Measurements from ENCODE around the gene HK1.

HK1 gene

DNA sequence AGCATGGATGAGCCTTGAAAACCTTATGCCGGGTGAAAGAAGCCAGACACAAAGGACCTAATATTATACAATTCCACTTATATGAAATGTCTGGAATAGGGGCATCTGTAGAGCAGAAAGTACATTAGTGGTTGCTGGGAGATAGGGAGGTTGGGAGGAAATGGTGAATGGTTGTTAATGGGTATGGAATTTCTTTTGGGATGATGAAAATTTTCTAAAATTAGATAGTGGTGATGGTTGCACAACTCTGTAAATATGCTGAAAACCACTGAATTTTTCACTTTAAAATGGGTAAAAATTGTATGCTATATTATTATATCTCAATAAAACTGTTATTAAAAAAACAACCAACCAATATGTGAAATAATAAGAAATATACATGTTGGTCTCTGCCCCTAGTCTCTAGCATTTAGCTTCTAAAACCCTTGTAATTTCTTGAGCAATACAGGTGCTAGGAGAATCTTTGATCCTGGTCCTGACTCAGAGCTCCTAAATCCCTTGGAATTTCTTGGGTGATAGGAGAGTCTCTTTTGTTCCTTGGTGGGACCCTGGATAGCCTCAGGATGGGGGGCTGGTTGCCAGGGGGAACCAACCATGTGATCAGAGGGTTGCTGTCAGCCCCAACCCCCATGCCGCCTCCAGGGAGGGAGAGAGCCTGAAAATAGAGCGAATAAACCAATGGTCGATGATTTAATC lies 74.4 kb downstream of the HK1 start:
- DNase-seq, result no peak

DNA sequence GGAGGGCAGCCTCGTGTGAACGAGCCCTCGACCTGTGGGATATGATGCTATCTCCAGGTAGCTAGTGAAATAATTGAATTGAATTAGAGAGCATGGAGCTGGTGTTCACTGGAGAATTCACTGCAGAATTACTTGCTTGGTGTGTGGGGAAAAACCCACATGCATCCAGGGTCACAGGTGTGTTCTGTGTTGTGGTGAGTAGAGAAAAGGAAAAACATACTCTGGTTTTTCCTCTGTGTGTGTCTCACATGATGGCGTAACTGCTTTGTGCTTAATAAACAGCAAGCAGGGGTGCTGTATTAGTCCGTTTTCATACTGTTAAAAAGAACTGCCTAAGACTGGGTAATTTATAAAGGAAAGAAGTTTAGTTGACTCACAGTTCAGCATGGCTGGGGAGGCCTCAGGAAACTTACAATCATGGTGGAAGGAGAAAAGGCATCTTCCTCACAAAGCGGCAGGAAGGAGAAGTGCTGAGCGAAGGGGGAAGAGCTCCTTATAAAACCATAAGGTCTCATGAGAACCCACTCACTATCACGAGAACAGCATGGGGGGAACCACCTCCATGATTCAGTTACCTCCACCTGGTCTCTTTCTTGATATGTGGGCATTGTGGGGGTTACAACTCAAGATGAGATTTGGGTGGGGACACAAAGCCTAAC lies 75.8 kb downstream of the HK1 start:
- no peak for DNase-seq

DNA sequence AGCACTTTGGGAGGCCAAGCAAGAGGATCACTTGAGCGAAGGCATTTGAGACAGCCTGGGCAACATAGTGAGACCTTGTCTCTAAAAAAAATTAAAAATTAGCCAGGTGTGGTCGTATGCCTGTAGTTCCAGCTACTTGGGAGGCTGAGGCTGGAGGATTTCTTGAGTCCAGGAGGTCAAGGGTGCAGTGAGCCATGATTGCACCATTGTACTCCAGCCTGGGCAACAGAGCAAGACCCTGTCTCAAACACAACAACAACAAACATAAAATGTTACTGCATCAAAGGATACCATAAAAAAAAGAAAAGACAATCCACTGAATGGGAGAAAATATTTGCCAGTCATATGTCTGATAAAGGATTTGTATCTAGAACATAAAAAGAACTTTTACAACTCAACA lies 77.9 kb downstream of the HK1 start:
- no peak for DNase-seq

DNA sequence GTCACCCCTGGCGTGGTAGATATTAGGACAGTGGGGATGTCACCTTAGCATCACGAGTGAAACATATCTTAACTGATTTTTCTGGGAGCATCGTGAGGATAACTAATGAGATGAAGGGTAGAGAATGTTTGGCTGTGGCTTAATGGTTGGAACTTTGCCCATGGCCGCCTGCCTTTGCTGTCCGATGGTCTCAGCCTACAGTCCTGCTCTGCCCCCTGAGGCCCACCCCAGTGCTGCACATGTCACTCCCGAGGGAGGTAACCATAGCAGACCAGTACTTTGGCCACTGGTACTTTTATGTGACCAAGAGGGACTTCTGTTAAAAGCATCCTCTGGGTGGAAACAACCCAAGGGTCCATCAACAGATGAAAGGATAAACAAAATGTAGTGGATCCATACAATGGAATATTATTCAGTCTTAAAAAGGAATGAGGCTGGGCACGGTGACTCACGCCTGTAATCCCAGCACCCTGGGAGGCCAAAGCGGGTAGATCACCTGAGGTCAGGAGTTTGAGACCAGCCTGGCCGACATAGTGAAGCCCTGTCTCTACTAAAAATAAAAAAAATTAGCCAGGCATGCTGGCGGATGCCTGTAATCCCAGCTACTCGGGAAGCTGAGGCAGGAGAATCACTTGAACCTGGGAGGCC lies 80.0 kb downstream of the HK1 start:
- no peak for DNase-seq

DNA sequence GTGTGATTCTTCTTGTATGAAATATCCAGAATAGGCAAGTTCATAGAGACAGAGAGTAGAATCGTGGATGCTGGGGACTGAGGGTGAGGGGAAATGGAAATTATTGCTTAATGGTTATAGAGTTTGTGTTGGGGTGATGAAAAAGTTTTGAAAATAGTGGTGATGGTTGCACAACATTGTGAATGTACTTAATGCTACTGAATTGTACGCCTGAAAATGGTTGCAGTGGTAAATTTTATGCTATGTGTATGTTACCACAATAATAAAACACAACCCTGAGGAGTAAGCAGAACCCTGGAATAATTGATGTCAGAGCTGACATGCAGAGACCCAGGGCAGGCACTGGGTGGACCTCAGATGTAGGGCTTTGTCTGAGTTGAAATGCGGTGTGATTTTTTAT lies 80.9 kb downstream of the HK1 start:
- DNase-seq, result no peak

DNA sequence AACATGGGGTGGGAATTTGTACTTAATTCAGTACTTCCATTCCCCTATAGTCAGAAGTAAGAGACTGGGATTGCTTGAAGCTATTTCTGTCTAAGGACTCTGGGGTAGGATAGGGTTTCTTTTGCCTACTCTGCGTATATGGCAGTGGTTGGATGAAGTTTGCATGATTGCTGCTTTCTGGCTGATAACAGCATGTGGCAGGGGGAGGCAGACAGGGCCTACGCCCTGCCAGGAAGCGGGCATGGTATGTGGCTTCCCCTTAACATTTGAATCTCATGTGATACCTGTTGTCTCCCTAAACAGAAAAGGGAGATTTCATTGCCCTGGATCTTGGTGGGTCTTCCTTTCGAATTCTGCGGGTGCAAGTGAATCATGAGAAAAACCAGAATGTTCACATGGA lies 81.3 kb downstream of the HK1 start:
- peak; percentile 18 for DNase-seq

DNA sequence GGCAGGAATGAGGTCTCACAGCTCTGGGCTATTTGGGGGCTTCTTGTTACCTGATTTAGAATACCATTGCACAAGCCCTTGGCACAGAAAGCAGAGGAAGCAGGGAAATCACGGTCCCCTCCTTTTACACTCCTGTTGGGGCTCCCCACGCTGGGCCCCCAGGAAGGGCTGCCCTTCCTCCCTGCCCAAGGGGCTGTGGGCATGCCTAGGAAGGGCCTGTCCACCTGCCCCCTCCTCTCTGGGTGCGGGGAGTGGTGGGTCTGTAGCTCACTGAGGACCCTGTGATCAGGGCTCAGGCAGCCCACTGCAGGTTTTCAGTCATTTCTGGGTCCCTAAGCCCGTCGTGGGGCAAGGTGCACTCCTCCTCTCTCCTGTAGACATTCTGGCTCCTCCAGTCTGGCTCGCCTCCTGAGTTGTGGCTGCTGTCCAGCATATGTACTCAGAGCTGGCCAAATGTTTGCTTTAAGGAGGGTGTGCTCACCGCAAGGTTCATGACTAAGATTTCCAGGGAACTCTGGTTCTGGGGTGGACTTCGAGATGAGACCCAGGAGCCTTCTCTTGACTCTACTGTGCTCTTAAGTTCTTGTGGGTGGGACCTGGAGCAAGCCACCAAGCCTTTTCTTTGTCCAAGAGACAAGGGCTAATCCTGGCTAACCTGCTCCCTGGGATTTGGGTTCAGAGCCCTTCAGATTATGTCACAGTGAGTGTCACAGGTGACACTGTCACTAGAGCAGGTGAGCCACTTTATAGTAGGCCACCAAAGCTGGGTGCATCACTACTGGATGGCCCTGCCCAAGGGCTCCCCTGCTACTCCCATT lies 82.4 kb downstream of the HK1 start:
- no peak for DNase-seq

DNA sequence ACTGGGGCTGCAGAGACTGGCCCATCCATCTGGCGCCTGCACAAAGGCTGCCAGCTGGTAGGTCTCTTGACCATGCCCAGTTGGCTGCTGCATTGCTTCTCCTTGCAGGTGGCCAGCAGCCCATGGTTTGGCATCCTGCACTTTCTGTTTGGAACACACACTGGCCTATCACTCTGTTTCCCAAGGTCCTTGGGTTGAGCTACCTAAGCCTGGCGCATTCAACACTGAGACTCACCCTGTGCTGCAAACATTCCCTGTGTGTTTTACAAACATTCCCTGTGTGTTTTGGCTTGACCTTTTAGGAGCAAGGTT lies 83.0 kb downstream of the HK1 start:
- DNase-seq, result no peak

DNA sequence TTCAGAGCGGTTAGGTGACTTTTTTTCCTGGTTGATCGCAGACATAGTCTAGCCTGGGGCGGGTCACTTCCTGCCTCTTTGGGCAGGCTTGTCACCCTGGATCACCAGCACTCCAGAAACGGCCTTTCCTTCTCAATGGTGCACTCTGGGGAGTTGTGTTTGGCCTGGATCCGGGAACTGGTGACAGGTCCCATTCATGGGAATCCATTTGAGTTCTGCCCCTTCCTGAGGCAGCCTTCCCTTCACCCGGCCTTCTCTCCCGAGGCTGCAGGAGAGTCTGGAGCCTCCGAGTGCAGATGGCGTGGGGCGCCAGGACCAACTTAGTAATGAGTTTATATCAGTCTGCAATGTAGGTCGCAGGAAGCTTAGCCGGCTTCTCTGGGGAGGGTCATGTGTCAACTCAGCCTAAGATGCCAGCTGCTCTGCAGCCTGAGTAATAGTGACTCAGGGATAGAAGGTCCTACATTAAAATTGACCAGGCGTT lies 84.2 kb downstream of the HK1 start:
- no peak for DNase-seq

DNA sequence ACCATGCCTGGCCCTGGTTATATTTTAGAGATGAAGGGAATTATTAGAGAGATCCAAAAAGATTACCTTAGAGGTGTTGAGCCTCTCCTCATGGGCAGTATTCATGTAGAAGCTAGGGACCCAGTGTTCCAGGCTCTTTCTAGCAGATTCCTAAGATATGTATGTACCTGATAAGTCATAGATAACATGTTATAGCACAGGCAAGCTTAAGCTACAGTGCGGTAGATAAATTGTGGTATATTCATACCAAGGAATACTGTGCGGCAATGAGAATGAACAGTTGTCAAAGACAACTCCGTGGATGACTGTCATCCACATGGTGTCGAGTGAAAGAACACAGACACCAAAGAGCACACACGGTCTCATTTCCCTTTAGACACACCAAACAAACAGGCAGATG lies 85.4 kb downstream of the HK1 start:
- DNase-seq, result no peak

DNA sequence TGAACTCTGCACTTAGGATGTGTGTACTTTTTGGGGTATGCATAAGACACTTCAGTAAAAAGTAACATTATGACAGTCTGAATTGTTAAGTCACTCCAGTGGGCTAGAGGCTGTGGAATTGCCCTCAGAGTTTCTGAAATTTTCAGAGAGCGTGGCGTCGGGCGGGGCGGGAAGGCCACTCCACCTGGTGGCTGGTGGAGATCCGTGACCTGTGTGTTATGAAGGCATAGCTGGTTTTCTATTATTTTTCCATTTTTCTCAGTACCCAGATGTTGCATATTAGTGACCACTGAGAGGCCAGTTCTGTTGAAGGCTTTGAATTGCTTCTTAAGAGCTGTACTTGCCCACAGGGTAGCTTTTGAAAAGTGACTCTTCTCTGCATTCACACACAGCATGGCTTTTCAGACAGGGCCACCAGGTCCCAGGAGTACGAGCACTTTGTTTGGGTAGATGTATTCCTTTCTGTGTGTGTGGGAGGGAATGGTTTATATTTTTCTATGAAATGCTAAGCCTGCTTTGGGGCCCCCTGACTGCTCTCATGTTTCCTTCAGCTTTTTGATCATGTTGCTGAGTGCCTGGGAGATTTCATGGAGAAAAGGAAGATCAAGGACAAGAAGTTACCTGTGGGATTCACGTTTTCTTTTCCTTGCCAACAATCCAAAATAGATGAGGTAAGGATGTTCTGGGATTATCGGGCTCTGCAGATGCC lies 86.1 kb downstream of the HK1 start:
- no peak for DNase-seq

DNA sequence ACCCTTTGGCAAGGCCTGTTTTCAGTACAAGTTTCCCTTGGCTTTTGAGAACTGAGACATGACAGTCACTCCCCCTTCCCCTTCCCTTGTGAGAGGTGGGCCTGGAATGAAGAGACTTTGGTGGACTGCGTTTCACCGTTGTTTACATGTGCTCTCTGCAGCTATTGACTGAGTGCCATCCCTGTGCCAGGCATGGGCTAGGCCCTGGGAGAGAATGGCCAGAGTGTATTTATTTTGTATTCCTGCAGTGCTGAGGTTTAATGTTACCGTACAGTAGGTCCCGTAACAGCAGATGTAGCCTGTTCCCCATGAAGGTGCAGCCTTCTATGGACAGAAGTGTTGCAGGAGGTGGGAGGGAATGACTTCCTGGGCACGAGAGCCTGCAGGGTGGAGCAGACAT lies 88.4 kb downstream of the HK1 start:
- DNase-seq, result no peak

DNA sequence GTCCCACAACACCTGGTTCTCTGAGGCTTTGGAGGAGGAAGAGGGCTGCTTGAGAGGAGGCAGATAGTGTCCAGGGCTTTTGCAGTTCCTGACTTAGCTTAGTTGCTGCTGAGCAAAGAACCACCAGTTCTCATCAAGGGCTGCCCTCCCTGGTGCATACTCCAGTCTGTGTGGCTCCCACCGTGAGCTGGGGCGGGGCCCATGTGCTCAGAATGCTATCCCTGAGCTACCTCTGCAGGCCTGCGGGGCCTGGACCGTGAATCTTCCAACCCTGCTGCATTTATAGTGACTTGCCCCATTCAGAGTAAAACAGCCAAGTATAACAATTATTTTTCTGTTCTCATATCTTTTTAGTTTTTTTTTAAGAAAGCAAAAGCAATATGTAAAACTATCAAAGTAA lies 89.2 kb downstream of the HK1 start:
- no peak for DNase-seq

DNA sequence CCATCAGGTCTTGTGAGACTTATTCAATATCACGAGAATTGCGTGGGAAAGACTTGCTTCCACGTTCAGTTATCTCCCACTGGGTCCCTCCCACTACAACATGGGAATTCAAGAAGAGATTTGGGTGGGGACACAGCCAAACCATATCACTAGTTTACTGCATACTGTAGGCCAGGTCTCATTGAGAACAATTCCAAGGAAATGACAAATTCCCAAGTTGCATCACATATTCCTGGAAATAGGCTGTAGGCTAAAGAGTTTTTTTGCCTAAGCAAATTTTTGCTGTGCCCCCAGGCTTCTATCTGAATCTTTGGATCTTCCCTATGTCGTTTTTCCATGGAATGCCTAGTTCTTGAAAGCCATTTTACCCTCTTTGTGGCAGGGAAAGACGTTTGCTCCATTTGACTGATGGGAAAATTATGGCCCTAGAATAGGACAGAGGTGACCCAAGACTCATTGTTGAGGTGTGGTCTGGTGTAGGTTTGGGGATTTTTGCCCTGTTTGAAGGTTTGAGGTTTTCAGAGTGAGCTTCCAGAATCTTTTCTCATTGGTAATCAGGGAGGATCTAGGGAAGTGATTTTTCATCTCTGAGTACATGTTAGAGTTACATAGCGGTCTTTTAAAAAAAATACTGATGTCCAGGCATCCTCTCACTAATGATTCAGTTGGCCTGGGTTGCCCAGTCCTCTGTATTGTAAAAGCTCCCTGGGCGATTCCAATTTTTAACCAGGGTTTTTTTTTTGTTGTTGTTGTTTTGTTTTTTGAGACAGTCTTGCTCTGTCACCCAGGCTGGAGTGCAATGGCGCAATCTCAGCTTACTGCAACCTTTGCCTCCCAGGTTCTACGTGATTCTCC lies 94.1 kb downstream of the HK1 start:
- DNase-seq, result no peak

DNA sequence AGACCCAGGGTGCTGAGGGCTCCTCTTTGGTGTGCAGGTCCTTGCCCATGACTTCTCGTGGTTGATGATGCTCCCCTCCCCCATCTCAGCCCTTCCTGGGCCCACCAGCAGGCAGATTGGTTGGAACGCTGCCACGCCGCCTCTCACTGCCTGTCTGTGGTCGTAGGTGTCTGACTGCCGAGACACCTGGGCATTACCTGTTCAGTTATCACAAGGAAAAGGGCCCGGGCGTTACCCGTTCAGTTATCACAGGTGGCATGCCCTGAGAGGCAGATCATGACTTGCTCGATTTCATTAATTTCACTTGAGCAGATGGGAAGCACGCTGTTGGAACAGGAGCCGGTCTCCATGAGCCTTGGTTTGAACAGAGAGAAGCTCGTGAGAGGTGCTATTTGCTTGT lies 95.9 kb downstream of the HK1 start:
- no peak for DNase-seq

DNA sequence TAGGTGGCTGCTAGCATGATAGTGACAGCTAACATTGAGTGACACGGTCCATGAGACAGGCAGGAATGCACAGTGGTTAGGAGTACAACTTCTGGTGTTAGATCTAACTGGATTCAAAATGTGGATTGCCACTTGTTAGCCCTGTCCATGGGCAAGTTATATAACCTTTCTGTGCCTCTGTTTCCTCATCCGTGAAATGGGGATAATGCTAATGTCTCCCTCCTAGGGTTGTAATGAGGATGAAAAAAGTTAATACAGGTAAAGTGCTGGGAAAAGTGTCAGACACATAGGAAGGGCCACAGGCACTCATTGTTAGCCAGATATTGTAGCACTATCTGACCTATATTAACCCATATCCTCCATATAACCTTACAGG lies 96.6 kb downstream of the HK1 start:
- DNase-seq, result no peak

DNA sequence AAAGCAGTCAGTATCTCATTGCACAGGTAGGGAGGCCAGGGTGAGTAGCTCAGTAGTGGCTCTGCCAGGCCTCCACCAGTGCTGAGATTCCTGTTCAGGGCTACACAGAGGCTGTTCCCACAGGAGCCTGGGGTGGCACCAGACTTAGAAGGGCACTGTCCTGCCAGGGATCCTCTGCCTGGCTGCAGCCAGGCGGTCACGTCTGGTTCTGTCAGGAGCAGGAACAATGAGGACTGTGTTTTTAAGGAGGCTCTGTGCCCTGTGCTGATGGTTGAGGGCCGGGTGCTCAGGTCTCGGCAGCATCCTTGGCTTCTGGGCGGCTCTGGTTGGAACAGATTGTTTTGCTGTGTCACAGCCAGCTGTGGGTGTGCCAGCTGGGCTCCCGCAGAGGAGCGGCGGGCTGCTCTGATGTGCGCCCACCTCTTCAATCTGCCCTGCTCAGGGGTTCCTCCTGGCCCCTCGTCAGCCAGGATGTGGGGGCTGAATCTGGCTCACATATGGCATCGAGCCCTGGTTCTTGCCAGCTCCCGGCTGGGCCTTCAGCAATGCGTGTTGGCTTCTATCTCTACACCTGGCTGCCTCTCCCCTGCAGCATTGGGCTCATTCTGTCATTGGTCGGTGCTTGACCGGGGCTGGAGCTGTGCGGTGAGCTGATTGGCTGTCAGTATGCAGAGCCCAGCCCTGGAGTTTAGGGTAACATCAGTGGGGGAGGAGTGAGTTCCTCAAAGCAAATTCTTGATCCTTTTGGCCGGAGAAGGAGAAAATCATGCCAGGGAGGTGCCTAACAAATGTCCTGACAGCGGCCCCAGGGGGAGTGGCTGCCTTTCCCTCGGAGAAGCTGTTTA lies 97.2 kb downstream of the HK1 start:
- DNase-seq, result no peak

DNA sequence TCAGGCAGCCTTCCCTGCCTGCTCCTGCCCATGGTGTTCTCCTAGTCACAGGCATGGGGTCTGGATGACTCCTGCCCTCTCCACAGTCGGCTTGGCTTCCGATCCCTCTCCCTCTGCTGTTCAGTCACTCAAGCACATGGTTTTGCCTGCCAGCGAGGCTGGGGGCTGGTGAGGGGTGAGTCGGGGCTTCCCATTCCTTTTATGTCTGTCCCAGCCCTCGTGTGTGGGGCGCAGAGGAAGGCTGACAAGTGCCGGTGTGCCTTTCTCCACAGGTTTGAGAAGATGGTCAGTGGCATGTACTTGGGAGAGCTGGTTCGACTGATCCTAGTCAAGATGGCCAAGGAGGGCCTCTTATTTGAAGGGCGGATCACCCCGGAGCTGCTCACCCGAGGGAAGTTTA lies 98.4 kb downstream of the HK1 start:
- DNase-seq, result no peak

DNA sequence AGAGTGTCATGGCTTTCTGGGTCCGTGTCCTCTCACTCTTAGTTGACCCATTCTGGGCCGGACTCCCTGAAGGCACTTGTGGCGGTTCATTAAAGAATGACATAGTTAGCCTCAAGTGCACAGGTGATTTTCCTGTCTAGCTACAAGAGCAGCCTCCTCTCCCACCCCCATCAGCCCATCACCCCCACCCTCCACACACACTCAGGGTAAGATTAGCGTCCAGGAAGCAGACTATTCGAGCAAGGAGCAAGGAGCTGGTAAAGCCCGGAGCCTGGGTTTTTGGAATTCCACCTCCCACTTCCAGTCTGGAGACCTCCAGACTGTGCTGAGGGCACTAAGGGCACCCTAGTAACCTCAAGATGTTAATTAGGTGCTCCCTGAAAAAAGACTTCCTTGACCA lies 98.9 kb downstream of the HK1 start:
- no peak for DNase-seq

DNA sequence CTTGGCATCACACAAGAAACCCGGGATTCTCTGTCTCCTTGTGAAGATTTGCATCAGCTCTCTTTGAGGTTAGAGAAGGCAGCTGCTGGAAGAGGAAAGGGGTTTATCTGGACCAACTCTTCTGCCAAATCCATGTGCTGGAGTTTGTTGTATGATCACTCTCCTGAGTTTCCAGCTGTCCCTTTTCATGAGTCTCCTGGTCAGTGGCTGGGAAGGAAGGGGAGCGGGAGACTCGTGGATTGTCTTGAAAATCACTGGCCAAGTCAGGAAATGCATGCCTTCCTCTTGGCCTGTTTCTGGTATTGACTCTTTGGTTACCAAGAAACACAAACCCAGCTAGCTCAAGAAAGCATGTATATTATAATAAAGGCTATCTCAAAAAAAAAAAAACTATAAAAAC lies 99.6 kb downstream of the HK1 start:
- DNase-seq, result no peak

DNA sequence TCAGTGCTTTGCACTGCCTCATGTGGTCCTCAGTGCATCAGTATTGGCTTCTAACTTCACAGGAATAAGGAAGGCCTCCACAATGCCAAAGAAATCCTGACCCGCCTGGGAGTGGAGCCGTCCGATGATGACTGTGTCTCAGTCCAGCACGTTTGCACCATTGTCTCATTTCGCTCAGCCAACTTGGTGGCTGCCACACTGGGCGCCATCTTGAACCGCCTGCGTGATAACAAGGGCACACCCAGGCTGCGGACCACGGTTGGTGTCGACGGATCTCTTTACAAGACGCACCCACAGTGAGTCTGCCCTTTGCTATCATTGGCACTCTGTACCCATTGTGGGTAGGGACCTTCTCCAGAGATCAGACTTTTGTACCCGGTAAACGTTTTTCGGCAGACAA lies 101.5 kb downstream of the HK1 start:
- DNase-seq, result no peak

Measured in CD4-positive, alpha-beta T cell treated with Interferon gamma for 1 hour (primary cell).